Activated naive CD8-positive, alpha-beta T cell (primary cell): ENCODE results near the gene PRRG4.
"Not testable (repeated sequence)": the region's sequence is repeated elsewhere in the genome, so short reads cannot be mapped to it uniquely, and the experiment has no call there.

ENCODE experiments used
- H3K27ac Mint-ChIP-seq: one replicate; pipeline ENCODE4 v1.8.0; 2021; ENCODE audit warnings: mixed read lengths
- H3K27me3 Mint-ChIP-seq: one replicate; pipeline ENCODE4 v1.8.0; 2021; ENCODE audit warnings: mixed read lengths
- H3K36me3 Mint-ChIP-seq: one replicate; pipeline ENCODE4 v1.8.0; 2021; ENCODE audit warnings: mixed read lengths
- H3K4me1 Mint-ChIP-seq: one replicate; pipeline ENCODE4 v1.8.0; 2021; ENCODE audit warnings: low read depth, mixed read lengths
- H3K4me3 Mint-ChIP-seq: one replicate; pipeline ENCODE4 v1.8.0; 2021; ENCODE audit warnings: mild to moderate bottlenecking, mixed read lengths
- H3K9me3 Mint-ChIP-seq: one replicate; pipeline ENCODE4 v1.8.0; 2021; ENCODE audit warnings: low read depth, mixed read lengths

The PRRG4 gene

GRCh38 chr11:32829680-32830412, at the start of gene PRRG4:
TSS of gene PRRG4 (plus strand) at chr11:32829927. CDS start at chr11:32830530, 603 bp downstream.
- H3K4me1 Mint-ChIP-seq = peaks cover 15% of the 10 kb centered on the region
- H3K27ac Mint-ChIP-seq = peak within 1 kb of the TSS; percentile 66
- no peaks in the 10 kb centered on the region for H3K9me3 Mint-ChIP-seq
- peaks cover 30% of the 10 kb centered on the region for H3K27me3 Mint-ChIP-seq
- no peaks in the 10 kb centered on the region for H3K36me3 Mint-ChIP-seq
- H3K4me3 Mint-ChIP-seq = peak within 1 kb of the TSS; percentile 88

DNA sequence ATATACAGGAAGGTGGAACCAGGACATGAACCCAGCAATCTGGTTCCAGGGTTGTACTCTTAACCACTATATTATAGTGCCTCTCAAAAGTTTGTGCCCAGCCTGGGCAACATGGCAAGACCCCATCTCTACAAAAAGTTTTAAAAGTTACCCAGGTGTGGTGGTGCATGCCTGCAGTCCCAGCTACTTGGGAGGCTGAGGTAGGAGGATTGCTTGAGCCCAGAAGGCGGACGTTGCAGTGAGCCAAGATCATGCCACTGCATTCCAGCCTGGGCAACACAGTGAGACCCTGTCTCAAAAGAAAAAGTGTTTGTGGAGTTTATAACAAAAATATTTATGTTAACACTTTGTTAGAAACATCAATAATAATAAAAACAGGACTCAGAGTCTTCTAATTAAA, 48.9 kb upstream of the PRRG4 start:
- H3K36me3 Mint-ChIP-seq, H3K4me3 Mint-ChIP-seq, H3K9me3 Mint-ChIP-seq, H3K27ac Mint-ChIP-seq, H3K4me1 Mint-ChIP-seq, H3K27me3 Mint-ChIP-seq: not testable (repeated sequence)

DNA sequence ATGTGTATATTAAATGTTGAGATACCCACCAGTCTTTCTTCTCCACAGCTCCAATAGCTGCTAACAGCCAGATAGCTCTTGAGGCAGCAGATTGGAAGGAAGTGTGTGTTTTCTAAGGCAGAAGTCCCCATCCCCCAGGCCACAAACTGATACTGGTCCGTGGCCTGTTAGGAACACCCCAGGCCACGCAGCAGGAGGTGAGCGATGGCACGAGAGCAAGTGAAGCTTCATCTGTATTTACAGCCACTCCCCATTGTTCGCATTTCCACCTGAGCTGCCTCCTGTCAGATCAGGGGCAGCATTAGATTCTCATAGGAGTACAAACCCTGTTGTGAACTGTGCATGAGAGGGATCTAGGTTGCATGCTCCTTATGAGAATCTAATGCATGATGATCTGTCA, 48.0 kb upstream of the PRRG4 start:
- no peak overlapping the region for H3K27ac Mint-ChIP-seq
- no peak overlapping the region for H3K4me3 Mint-ChIP-seq
- H3K4me1 Mint-ChIP-seq = no peaks in the 10 kb centered on the region
- H3K27me3 Mint-ChIP-seq = peaks cover 3% of the 10 kb centered on the region
- H3K9me3 Mint-ChIP-seq = no peaks in the 10 kb centered on the region
- H3K36me3 Mint-ChIP-seq = no peaks in the 10 kb centered on the region

- peaks cover 6% of the 10 kb centered on the region for H3K27me3 Mint-ChIP-seq
- no peak overlapping the region for H3K4me3 Mint-ChIP-seq
- H3K9me3 Mint-ChIP-seq = no peaks in the 10 kb centered on the region
- H3K27ac Mint-ChIP-seq = no peak overlapping the region
- H3K4me1 Mint-ChIP-seq = no peaks in the 10 kb centered on the region
- H3K36me3 Mint-ChIP-seq = no peaks in the 10 kb centered on the region
Measured at GRCh38 chr11:32785262-32785661, 44.5 kb upstream of the PRRG4 start.

- no peaks in the 10 kb centered on the region for H3K36me3 Mint-ChIP-seq
- H3K4me3 Mint-ChIP-seq = no peak overlapping the region
- H3K27me3 Mint-ChIP-seq = peaks cover 6% of the 10 kb centered on the region
- no peaks in the 10 kb centered on the region for H3K4me1 Mint-ChIP-seq
- H3K27ac Mint-ChIP-seq = no peak overlapping the region
- H3K9me3 Mint-ChIP-seq = no peaks in the 10 kb centered on the region
Measured at GRCh38 chr11:32786811-32787210, 42.9 kb upstream of the PRRG4 start.

DNA sequence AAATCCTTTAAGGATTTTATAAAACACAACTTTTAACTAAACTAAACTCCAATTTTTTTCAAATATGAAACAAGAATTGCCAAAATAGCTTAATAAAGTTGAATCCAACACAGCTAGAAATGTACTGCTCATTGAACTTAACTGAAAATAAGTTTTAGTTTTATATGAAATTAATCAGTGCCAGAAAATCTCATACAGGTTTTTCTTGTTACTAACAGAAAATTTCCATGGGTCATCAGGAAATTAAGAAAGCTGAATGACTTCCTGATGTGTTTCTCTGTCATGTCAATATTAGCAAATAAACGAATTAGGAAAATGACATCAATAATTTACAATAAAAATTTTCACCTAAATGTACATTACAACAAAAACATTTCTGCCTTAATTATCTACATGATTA, 38.8 kb upstream of the PRRG4 start:
- Mint-ChIP-seq H3K9me3 (no peaks in the 10 kb centered on the region), H3K27ac (no peak overlapping the region), H3K36me3 (no peaks in the 10 kb centered on the region), H3K4me3 (no peak overlapping the region), H3K27me3 (peaks cover 3% of the 10 kb centered on the region), H3K4me1 (peaks cover 4% of the 10 kb centered on the region)

DNA sequence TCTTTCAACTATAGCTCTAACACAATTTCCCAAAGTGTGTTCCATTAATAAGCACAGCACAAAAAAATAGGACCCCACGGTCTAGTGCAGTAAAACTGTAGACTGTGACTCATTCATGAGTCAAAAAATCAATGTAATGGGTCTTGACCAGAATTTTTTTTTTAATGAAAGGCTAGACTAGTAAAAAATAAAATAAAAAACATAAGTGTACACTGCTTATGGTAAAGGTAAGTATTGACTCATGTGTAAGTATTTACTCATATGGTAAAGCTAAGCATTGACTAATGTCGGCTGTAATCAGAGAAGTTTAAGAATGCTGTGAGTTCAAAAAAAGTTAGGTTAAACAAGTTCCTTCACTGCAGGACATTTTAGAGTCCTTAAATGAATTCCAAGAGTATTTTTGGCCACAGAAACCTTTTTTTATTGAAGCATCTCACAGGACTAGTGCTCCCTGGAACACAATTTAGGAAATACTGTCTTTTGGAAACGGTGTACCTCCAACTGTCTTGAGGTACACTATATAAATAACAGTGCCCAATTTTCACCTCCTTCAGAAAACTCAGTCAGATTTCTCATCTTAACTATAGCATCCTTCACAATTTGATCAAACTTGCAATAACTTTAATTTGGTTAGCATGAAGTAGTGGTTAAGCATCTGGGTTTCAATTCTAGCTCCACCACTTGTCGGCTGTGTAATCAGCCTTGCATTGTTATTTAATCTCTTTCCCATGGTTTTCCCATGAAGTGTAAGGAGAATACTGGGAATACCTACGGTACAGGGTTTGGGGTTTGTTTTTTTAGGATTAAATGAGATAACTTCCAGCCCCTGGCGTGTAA, 37.4 kb upstream of the PRRG4 start:
- no peaks in the 10 kb centered on the region for H3K36me3 Mint-ChIP-seq
- peaks cover 4% of the 10 kb centered on the region for H3K4me1 Mint-ChIP-seq
- peaks cover 3% of the 10 kb centered on the region for H3K27me3 Mint-ChIP-seq
- no peak overlapping the region for H3K4me3 Mint-ChIP-seq
- no peak overlapping the region for H3K27ac Mint-ChIP-seq
- H3K9me3 Mint-ChIP-seq = no peaks in the 10 kb centered on the region

DNA sequence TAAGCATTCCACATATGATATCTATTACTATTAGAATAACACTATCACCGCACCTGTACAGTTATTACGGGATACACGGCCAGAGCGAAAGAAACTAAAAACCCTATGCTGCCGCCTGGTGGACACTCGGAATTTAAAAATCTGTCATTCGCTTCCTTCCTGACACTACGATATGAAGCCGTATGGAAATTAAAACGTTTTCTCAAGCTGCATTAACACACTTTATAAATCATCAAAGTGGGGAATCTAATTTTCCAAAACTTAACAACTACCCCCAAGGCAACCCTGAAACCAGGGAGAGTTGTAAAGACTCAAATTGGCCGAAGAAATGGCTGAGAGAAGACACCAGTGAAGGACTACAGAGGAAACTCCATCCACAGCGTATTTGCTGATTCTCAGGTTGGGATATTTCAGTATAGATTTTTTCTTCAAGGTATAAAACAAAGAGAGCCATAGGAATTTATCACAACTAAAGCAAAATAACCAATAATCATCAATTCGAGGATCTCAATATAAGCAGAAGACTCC, 36.7 kb upstream of the PRRG4 start:
- Mint-ChIP-seq H3K4me1 (peaks cover 4% of the 10 kb centered on the region), H3K36me3 (no peaks in the 10 kb centered on the region), H3K4me3 (peak overlapping the region; percentile 51), H3K27me3 (peaks cover 1% of the 10 kb centered on the region), H3K9me3 (no peaks in the 10 kb centered on the region), H3K27ac (no peak overlapping the region)

GRCh38 chr11:32794439-32794838, 35.3 kb upstream of the PRRG4 start, which contains the start of gene CCDC73:
TSS of gene CCDC73 (minus strand) at chr11:32794662. CDS start at chr11:32760243, 34,419 bp downstream.
- Mint-ChIP-seq H3K4me3 (no peak within 1 kb of the TSS), H3K27me3 (no peaks in the 10 kb centered on the region), H3K27ac (no peak within 1 kb of the TSS), H3K4me1 (peaks cover 4% of the 10 kb centered on the region), H3K9me3 (no peaks in the 10 kb centered on the region), H3K36me3 (no peaks in the 10 kb centered on the region)

DNA sequence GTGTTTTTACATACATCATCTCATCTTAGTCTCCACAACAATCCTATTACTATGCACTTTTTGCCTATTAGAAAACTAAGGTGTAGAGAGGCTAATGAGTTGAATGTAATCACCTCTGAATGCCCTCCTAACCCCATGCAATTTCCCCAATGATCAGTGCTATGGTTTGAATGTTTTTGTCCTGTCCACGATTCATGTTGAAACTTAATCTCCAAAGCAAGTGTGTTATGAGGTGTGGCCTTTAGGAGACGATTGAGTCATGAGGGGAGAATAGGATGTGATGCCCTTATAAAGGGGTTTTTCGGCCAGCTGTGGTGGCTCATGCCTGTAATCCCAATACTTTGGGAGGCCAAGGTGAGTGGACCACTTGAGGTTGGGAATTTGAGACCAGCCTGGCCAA, 33.3 kb upstream of the PRRG4 start:
- H3K4me1 Mint-ChIP-seq = peaks cover 4% of the 10 kb centered on the region
- no peak overlapping the region for H3K27ac Mint-ChIP-seq
- no peak overlapping the region for H3K4me3 Mint-ChIP-seq
- H3K27me3 Mint-ChIP-seq = no peaks in the 10 kb centered on the region
- no peaks in the 10 kb centered on the region for H3K9me3 Mint-ChIP-seq
- no peaks in the 10 kb centered on the region for H3K36me3 Mint-ChIP-seq

DNA sequence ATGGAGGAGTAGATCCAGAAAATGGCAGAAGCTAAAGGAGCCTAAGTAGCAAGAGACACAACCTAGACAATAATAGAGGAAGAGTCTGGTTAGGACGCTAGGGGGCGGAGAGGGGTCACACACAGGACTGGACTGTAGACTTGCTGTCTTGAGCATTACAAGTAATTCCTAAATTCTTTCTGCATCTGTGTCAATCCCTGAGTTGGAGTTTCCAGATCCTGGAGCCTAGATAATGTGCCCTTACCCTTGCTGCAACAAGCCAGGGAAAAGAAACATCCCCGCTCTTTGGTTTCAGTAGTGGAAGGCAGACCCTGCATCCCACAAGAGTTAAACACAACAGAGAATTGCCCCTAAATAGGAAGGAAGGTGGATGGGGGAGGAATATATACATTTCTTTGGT, 20.4 kb upstream of the PRRG4 start:
- Mint-ChIP-seq H3K36me3 (no peaks in the 10 kb centered on the region), H3K4me3 (no peak overlapping the region), H3K27me3 (no peaks in the 10 kb centered on the region)

GRCh38 chr11:32817181-32817851, 12.4 kb upstream of the PRRG4 start:
- H3K4me3 Mint-ChIP-seq = no peak overlapping the region
- H3K27me3 Mint-ChIP-seq = peaks cover 3% of the 10 kb centered on the region
- peaks cover 12% of the 10 kb centered on the region for H3K4me1 Mint-ChIP-seq
- no peaks in the 10 kb centered on the region for H3K9me3 Mint-ChIP-seq
- no peaks in the 10 kb centered on the region for H3K36me3 Mint-ChIP-seq
- H3K27ac Mint-ChIP-seq = peak overlapping the region; percentile 3

More for the DNA sequence above, 20.4 kb upstream of the PRRG4 start:
- no peaks in the 10 kb centered on the region for H3K9me3 Mint-ChIP-seq
- H3K27ac Mint-ChIP-seq = no peak overlapping the region
- no peaks in the 10 kb centered on the region for H3K4me1 Mint-ChIP-seq

GRCh38 chr11:32817852-32818183, 11.9 kb upstream of the PRRG4 start:
- H3K27ac Mint-ChIP-seq = no peak overlapping the region
- H3K9me3 Mint-ChIP-seq = no peaks in the 10 kb centered on the region
- no peaks in the 10 kb centered on the region for H3K36me3 Mint-ChIP-seq
- peaks cover 12% of the 10 kb centered on the region for H3K4me1 Mint-ChIP-seq
- H3K4me3 Mint-ChIP-seq = no peak overlapping the region
- H3K27me3 Mint-ChIP-seq = peaks cover 3% of the 10 kb centered on the region

GRCh38 chr11:32819187-32819586, 10.5 kb upstream of the PRRG4 start:
- Mint-ChIP-seq H3K36me3 (no peaks in the 10 kb centered on the region), H3K27me3 (peaks cover 3% of the 10 kb centered on the region), H3K9me3 (no peaks in the 10 kb centered on the region), H3K27ac (no peak overlapping the region), H3K4me1 (peaks cover 12% of the 10 kb centered on the region), H3K4me3 (no peak overlapping the region)

GRCh38 chr11:32820497-32820896, 9.2 kb upstream of the PRRG4 start:
- H3K27me3 Mint-ChIP-seq = peaks cover 3% of the 10 kb centered on the region
- H3K4me3 Mint-ChIP-seq = no peak overlapping the region
- H3K9me3 Mint-ChIP-seq = no peaks in the 10 kb centered on the region
- H3K4me1 Mint-ChIP-seq = peaks cover 12% of the 10 kb centered on the region
- no peaks in the 10 kb centered on the region for H3K36me3 Mint-ChIP-seq
- no peak overlapping the region for H3K27ac Mint-ChIP-seq
